ENCODE data around the gene COA8. TPM values are rescaled to one million over a fixed set of nuclear protein-coding genes. Genes with fewer than 3 reads are reported as not detected.
A peak's percentile ranks its signal among the peaks of the same experiment; 100 is the strongest.

COA8 gene
- total and polyA plus RNA-seq, 2 donors (not counting 1 experiment from before 2014, with no cell fraction given) = 25.5 to 26.4 TPM

- H3K27ac ChIP-seq (ENCODE audit: insufficient read depth, low read length) = peak overlapping the region; percentile 94
Measured at GRCh38 chr14:103563226-103563620, 463 bp downstream of the COA8 start.

GRCh38 chr14:103563844-103564505, 1.2 kb downstream of the COA8 start:
- H3K79me2 ChIP-seq (ENCODE audit: control insufficient read depth, insufficient read depth, low read length) = peaks cover 84% of the 10 kb centered on the region
- H3K4me3 ChIP-seq (replicated peaks in 1 of 4; ENCODE audit: control extremely low read depth in 1 of 4, insufficient read depth in 1 of 4, low read depth in 3 of 4, low read length in 4 of 4) = peak overlapping the region; percentile 75 to 95 (median 90)
- H3K9me3 ChIP-seq (ENCODE audit: control insufficient read depth, insufficient read depth, low read depth, low read length) = no peaks in the 10 kb centered on the region
- peak overlapping the region; percentile 85 for H3K4me2 ChIP-seq (ENCODE audit: extremely low read depth, insufficient read depth, low read length)
- no peaks in the 10 kb centered on the region for H4K20me1 ChIP-seq (ENCODE audit: control insufficient read depth, extremely low read depth, insufficient read depth, low read length)
- no peak overlapping the region for H3K9ac ChIP-seq (ENCODE audit: insufficient read depth, low read length)
- no peaks in the 10 kb centered on the region for H3K27me3 ChIP-seq (ENCODE audit: control insufficient read depth, insufficient read depth, low read length)
- H3K27ac ChIP-seq (ENCODE audit: insufficient read depth, low read length) = no peak overlapping the region
- no peaks in the 10 kb centered on the region for H3K36me3 ChIP-seq (ENCODE audit: control insufficient read depth, insufficient read depth, low read length)
- TF ChIP-seq, protein P1, sequence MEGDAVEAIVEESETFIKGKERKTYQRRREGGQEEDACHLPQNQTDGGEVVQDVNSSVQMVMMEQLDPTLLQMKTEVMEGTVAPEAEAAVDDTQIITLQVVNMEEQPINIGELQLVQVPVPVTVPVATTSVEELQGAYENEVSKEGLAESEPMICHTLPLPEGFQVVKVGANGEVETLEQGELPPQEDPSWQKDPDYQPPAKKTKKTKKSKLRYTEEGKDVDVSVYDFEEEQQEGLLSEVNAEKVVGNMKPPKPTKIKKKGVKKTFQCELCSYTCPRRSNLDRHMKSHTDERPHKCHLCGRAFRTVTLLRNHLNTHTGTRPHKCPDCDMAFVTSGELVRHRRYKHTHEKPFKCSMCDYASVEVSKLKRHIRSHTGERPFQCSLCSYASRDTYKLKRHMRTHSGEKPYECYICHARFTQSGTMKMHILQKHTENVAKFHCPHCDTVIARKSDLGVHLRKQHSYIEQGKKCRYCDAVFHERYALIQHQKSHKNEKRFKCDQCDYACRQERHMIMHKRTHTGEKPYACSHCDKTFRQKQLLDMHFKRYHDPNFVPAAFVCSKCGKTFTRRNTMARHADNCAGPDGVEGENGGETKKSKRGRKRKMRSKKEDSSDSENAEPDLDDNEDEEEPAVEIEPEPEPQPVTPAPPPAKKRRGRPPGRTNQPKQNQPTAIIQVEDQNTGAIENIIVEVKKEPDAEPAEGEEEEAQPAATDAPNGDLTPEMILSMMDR (conservative IDR thresholded peaks at IDR 0.05 in 1 of 2, IDR thresholded peaks at IDR 0.05 in 1 of 2; ENCODE audit: low read depth in 1 of 2, low read length in 2 of 2) = no peak
- TF ChIP-seq EZH2 (IDR thresholded peaks at IDR 0.05; ENCODE audit: low read length, missing control alignments) = no peak
- DNase-seq (ENCODE audit: low read depth in 2 of 2) = no peak
- H2AFZ ChIP-seq (ENCODE audit: low read length) = no peak overlapping the region
- peaks cover 3% of the 10 kb centered on the region for H3K4me1 ChIP-seq (ENCODE audit: control insufficient read depth, extremely low read depth, insufficient read depth, low read length)

More at GRCh38 chr14:103563226-103563620, 463 bp downstream of the COA8 start:
- Histone ChIP-seq H2AFZ (ENCODE audit: low read length) (peak overlapping the region; percentile 71), H3K4me2 (ENCODE audit: extremely low read depth, insufficient read depth, low read length) (peak overlapping the region; percentile 85), H3K4me3 (replicated peaks in 1 of 4; ENCODE audit: control extremely low read depth in 1 of 4, insufficient read depth in 1 of 4, low read depth in 3 of 4, low read length in 4 of 4) (peak overlapping the region; percentile 75 to 95 (median 90)), H3K27me3 (ENCODE audit: control insufficient read depth, insufficient read depth, low read length) (no peaks in the 10 kb centered on the region), H3K36me3 (ENCODE audit: control insufficient read depth, insufficient read depth, low read length) (no peaks in the 10 kb centered on the region), H3K4me1 (ENCODE audit: control insufficient read depth, extremely low read depth, insufficient read depth, low read length) (peaks cover 10% of the 10 kb centered on the region), H4K20me1 (ENCODE audit: control insufficient read depth, extremely low read depth, insufficient read depth, low read length) (no peaks in the 10 kb centered on the region), H3K9ac (ENCODE audit: insufficient read depth, low read length) (peak overlapping the region; percentile 89), H3K79me2 (ENCODE audit: control insufficient read depth, insufficient read depth, low read length) (peaks cover 87% of the 10 kb centered on the region), H3K9me3 (ENCODE audit: control insufficient read depth, insufficient read depth, low read depth, low read length) (no peaks in the 10 kb centered on the region)
- no peak for DNase-seq (ENCODE audit: low read depth in 2 of 2)
- TF ChIP-seq EZH2 (IDR thresholded peaks at IDR 0.05; ENCODE audit: low read length, missing control alignments) = no peak
- TF ChIP-seq, protein P1 (conservative IDR thresholded peaks at IDR 0.05 in 1 of 2, IDR thresholded peaks at IDR 0.05 in 1 of 2; ENCODE audit: low read depth in 1 of 2, low read length in 2 of 2) = no peak

GRCh38 chr14:103568952-103569351, 6.2 kb downstream of the COA8 start:
- H3K9ac ChIP-seq (ENCODE audit: insufficient read depth, low read length) = no peak overlapping the region
- DNase-seq (ENCODE audit: low read depth in 2 of 2) = no peak
- H3K4me3 ChIP-seq (replicated peaks in 1 of 4; ENCODE audit: control extremely low read depth in 1 of 4, insufficient read depth in 1 of 4, low read depth in 3 of 4, low read length in 4 of 4) = no peak overlapping the region
- no peak overlapping the region for H2AFZ ChIP-seq (ENCODE audit: low read length)
- peaks cover 52% of the 10 kb centered on the region for H3K79me2 ChIP-seq (ENCODE audit: control insufficient read depth, insufficient read depth, low read length)
- TF ChIP-seq, protein P1 (conservative IDR thresholded peaks at IDR 0.05 in 1 of 2, IDR thresholded peaks at IDR 0.05 in 1 of 2; ENCODE audit: low read depth in 1 of 2, low read length in 2 of 2) = no peak
- TF ChIP-seq EZH2 (IDR thresholded peaks at IDR 0.05; ENCODE audit: low read length, missing control alignments) = no peak
- H3K36me3 ChIP-seq (ENCODE audit: control insufficient read depth, insufficient read depth, low read length) = no peaks in the 10 kb centered on the region
- H3K9me3 ChIP-seq (ENCODE audit: control insufficient read depth, insufficient read depth, low read depth, low read length) = no peaks in the 10 kb centered on the region
- no peaks in the 10 kb centered on the region for H4K20me1 ChIP-seq (ENCODE audit: control insufficient read depth, extremely low read depth, insufficient read depth, low read length)
- H3K27ac ChIP-seq (ENCODE audit: insufficient read depth, low read length) = no peak overlapping the region
- H3K27me3 ChIP-seq (ENCODE audit: control insufficient read depth, insufficient read depth, low read length) = no peaks in the 10 kb centered on the region
- H3K4me1 ChIP-seq (ENCODE audit: control insufficient read depth, extremely low read depth, insufficient read depth, low read length) = no peaks in the 10 kb centered on the region
- H3K4me2 ChIP-seq (ENCODE audit: extremely low read depth, insufficient read depth, low read length) = no peak overlapping the region

All from fibroblast of lung (primary cell).